Osteoblast (primary cell): Measurements from ENCODE around the gene PHLDA2. TPM values are rescaled to one million over a fixed set of nuclear protein-coding genes. Genes with fewer than 3 reads are reported as not detected.

ENCODE experiments used
- DNase-seq: peaks from one replicate; pipeline ENCODE4 v3.0.0; 2011; ENCODE audit warnings: low spot score, mixed read lengths; ENCODE audit not compliant: insufficient read length; ENCODE audit errors: missing footprints
- H2AFZ ChIP-seq: 2 replicates; pipeline ENCODE4 v1.6.0; 2011; ENCODE audit warnings: mild to moderate bottlenecking, low read length
- H3K27ac ChIP-seq: 2 replicates; pipeline ENCODE4 v1.5.1; 2011; ENCODE audit warnings: mild to moderate bottlenecking, low read depth, low read length, moderate library complexity
- H3K27me3 ChIP-seq: 2 replicates; pipeline ENCODE4 v1.6.0; 2012; ENCODE audit warnings: mild to moderate bottlenecking, control low read depth, inconsistent platforms, low read length, moderate library complexity; ENCODE audit not compliant: insufficient read depth
- H3K36me3 ChIP-seq: 2 replicates; pipeline ENCODE4 v1.5.1; 2011; ENCODE audit warnings: mild to moderate bottlenecking, low read length, control low read depth, moderate library complexity; ENCODE audit not compliant: insufficient read depth
- H3K4me1 ChIP-seq: 2 replicates; pipeline ENCODE4 v1.5.1; 2011; ENCODE audit warnings: mild to moderate bottlenecking, low read length, control low read depth, moderate library complexity; ENCODE audit not compliant: insufficient read depth
- H3K4me2 ChIP-seq: 2 replicates; pipeline ENCODE4 v1.6.0; 2011; ENCODE audit warnings: mild to moderate bottlenecking, low read length; ENCODE audit not compliant: insufficient read depth
- H3K4me3 ChIP-seq: fragments of 200-600 bp; sonication (generic); 3 replicates; pipeline ENCODE4 v1.5.1; 2012; ENCODE audit warnings: mild to moderate bottlenecking, low read length, inconsistent platforms; ENCODE audit not compliant: insufficient read depth
- H3K79me2 ChIP-seq: 2 replicates; pipeline ENCODE4 v1.6.0; 2012; ENCODE audit warnings: mild to moderate bottlenecking, low read length, control low read depth, inconsistent platforms; ENCODE audit not compliant: insufficient read depth
- H3K9me3 ChIP-seq: 2 replicates; pipeline ENCODE4 v1.5.1; 2011; ENCODE audit warnings: low read depth, low read length, control low read depth
- H4K20me1 ChIP-seq: 2 replicates; pipeline ENCODE4 v1.6.0; 2012; ENCODE audit warnings: mild to moderate bottlenecking, low read length, control low read depth; ENCODE audit not compliant: insufficient read depth
- total RNA-seq: library from RNA; depleted of rRNA; stranded (reverse); fragments of >200 nt; gene quantifications from 2 replicates; pipeline ENCODE4 v1.2.3, GENCODE V29; 2012
- TF ChIP-seq, protein P1 (sequence below): IDR thresholded peaks from 2 replicates; pipeline ENCODE4 v1.5.1; 2011; ENCODE audit warnings: mild to moderate bottlenecking, low read depth, low read length, moderate library complexity; ENCODE audit errors: extremely low read depth

PHLDA2 gene
- total RNA-seq, 1 donor: 2.5 TPM

DNA sequence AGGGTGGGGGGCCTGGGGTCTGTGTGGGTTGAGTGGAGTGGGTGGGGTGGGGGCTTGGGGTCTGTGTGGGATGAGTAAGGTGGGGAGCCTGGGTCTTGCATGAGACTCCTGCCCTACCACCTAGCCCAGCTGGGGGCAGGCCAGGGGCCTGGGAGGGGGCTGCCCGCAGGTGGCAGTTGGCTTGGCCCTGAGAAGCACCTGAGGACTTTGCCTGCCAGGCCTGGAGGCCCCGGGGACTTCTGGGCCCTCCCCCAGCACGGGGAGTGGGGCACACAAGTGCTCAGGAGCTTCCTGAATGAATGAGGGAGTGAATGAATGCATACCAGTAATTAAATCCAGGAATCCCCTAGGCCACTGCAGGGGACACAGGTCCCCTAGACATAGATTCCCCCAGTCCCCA, 6.6 kb downstream of the PHLDA2 start:
- Histone ChIP-seq H3K79me2 (peaks cover 13% of the 10 kb centered on the region), H3K4me1 (no peaks in the 10 kb centered on the region), H3K27me3 (no peaks in the 10 kb centered on the region), H2AFZ (no peak overlapping the region), H3K9me3 (no peaks in the 10 kb centered on the region), H3K4me3 (no peak overlapping the region), H4K20me1 (peaks cover 9% of the 10 kb centered on the region), H3K4me2 (no peak overlapping the region), H3K27ac (no peak overlapping the region), H3K36me3 (no peaks in the 10 kb centered on the region)
- DNase-seq: no peak
- TF ChIP-seq, protein P1, sequence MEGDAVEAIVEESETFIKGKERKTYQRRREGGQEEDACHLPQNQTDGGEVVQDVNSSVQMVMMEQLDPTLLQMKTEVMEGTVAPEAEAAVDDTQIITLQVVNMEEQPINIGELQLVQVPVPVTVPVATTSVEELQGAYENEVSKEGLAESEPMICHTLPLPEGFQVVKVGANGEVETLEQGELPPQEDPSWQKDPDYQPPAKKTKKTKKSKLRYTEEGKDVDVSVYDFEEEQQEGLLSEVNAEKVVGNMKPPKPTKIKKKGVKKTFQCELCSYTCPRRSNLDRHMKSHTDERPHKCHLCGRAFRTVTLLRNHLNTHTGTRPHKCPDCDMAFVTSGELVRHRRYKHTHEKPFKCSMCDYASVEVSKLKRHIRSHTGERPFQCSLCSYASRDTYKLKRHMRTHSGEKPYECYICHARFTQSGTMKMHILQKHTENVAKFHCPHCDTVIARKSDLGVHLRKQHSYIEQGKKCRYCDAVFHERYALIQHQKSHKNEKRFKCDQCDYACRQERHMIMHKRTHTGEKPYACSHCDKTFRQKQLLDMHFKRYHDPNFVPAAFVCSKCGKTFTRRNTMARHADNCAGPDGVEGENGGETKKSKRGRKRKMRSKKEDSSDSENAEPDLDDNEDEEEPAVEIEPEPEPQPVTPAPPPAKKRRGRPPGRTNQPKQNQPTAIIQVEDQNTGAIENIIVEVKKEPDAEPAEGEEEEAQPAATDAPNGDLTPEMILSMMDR: no peak

DNA sequence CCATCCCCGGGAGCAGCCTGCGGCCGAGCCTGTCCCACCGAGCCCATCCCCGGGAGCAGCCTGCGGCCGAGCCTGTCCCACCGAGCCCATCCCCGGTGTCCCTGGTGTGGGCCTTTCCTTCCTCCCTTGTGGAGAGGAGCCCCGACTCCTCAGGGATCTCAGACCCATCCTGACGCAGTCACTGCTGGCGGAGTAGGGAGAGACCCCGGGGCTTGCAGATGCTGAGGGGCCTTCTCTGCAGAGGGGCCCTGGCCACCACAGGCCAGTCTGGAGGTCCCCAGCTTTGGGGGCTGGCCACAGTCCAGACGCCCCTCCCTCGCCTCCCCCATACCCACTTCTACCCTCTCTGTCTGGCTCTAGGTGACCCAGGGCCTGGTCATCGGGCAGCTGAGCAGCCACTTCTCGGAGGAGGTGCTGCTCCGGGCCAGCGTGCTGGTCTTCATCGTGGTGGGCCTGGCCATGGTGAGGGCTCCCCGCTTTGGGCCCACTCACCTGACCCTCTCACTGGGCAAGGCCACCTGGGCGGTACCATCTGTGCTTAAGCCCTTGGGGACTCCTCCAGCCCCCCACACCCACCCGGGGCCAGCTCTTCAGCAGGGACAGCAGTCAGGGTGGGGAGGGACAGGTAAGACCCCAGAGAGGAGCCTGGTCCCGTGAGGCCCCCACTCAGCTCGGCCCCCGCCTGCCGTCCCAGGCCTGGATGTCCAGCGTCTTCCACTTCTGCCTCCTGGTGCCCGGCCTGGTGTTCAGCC, 7.3 kb downstream of the PHLDA2 start:
- Histone ChIP-seq H3K27ac (no peak overlapping the region), H3K79me2 (peaks cover 6% of the 10 kb centered on the region), H3K4me3 (no peak overlapping the region), H3K9me3 (no peaks in the 10 kb centered on the region), H3K36me3 (no peaks in the 10 kb centered on the region), H2AFZ (no peak overlapping the region), H4K20me1 (peaks cover 1% of the 10 kb centered on the region), H3K4me1 (no peaks in the 10 kb centered on the region), H3K27me3 (no peaks in the 10 kb centered on the region), H3K4me2 (no peak overlapping the region)
- DNase-seq: no peak
- TF ChIP-seq, protein P1: no peak

DNA sequence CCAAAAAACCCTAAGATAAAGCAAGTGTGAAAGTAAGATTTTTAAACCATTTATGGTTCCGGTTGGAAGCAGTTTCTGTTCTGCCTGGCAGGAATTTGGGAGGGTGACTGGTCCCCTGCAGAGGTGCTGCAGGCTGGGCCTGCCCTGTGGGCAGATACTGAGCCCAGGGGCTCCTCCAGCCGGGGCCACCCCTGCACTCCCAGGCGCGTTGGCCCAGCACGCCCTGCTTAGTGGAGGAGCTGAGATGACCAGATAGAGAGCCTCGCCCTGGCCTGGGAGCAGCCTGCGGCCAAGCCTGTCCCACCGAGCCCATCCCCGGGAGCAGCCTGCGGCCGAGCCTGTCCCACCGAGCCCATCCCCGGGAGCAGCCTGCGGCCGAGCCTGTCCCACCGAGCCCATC, 8.0 kb downstream of the PHLDA2 start:
- Histone ChIP-seq H3K79me2 (no peaks in the 10 kb centered on the region), H3K4me2 (no peak overlapping the region), H3K36me3 (no peaks in the 10 kb centered on the region), H3K4me1 (no peaks in the 10 kb centered on the region), H4K20me1 (no peaks in the 10 kb centered on the region), H3K27ac (no peak overlapping the region), H3K27me3 (no peaks in the 10 kb centered on the region), H2AFZ (no peak overlapping the region), H3K9me3 (no peaks in the 10 kb centered on the region), H3K4me3 (no peak overlapping the region)
- TF ChIP-seq, protein P1: no peak
- DNase-seq: no peak

DNA sequence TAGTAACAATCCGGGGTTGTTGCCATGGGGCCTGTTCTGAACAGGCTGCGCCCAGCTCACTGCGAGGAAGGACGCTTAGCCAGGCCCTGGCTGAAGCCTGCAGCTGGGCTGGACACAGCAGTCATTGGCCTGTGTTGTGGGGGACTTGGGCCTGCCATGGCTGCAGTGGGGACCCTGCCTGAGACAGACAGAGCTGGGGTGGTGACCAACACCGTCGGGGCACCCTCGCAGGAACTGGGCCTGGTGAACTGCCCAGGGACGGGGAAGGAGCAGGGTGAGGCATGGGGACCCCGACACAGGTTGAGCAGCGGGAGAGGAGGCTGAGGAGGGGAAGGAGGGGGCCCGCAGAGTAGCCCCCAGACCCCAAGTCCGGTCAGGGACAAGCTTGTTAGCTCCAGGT, 8.9 kb downstream of the PHLDA2 start:
- no peaks in the 10 kb centered on the region for H3K4me1 ChIP-seq
- H3K27me3 ChIP-seq: no peaks in the 10 kb centered on the region
- H3K36me3 ChIP-seq: no peaks in the 10 kb centered on the region
- DNase-seq: no peak
- no peak overlapping the region for H3K27ac ChIP-seq
- TF ChIP-seq, protein P1: no peak
- H3K4me2 ChIP-seq: no peak overlapping the region
- no peak overlapping the region for H3K4me3 ChIP-seq
- H3K79me2 ChIP-seq: no peaks in the 10 kb centered on the region
- no peaks in the 10 kb centered on the region for H3K9me3 ChIP-seq
- H2AFZ ChIP-seq: no peak overlapping the region
- H4K20me1 ChIP-seq: no peaks in the 10 kb centered on the region
